DOHH2 (cell line): ENCODE measurements around the gene SLC25A39.

Source experiments
- H3F3A ChIP-seq: fragments of 200-600 bp; sonication (generic), shearing (Covaris generic); 2 replicates; pipeline ENCODE4 v1.6.0; 2016; ENCODE audit warnings: antibody characterized with exemption, mild to moderate bottlenecking; ENCODE audit not compliant: control insufficient read depth, insufficient read depth
- H3K27ac ChIP-seq: fragments of 200-600 bp; sonication (generic); 2 replicates; pipeline ENCODE4 v1.5.1; 2014; ENCODE audit warnings: low read depth, mild to moderate bottlenecking, low read length, moderate library complexity
- H3K27me3 ChIP-seq: fragments of 200-600 bp; sonication (generic); 2 replicates; pipeline ENCODE4 v1.6.1; 2014; ENCODE audit warnings: mild to moderate bottlenecking, low read length, mixed read lengths; ENCODE audit not compliant: control insufficient read depth
- H3K36me3 ChIP-seq: fragments of 200-600 bp; sonication (generic); 2 replicates; pipeline ENCODE4 v1.6.1; 2014; ENCODE audit warnings: mild to moderate bottlenecking, low read length, moderate library complexity, mixed read lengths; ENCODE audit not compliant: control insufficient read depth
- H3K4me1 ChIP-seq: fragments of 200-600 bp; sonication (generic); 2 replicates; pipeline ENCODE4 v1.6.1; 2014; ENCODE audit warnings: mild to moderate bottlenecking, low read length, mixed read lengths; ENCODE audit not compliant: control insufficient read depth
- H3K4me2 ChIP-seq: fragments of 200-600 bp; sonication (generic); 2 replicates; pipeline ENCODE4 v1.6.0; 2014; ENCODE audit warnings: mild to moderate bottlenecking, low read length, moderate library complexity
- H3K4me3 ChIP-seq: fragments of 200-600 bp; sonication (generic); 2 replicates; pipeline ENCODE4 v1.5.1; 2014; ENCODE audit warnings: mild to moderate bottlenecking, low read length, mixed read lengths
- H3K79me2 ChIP-seq: fragments of 200-600 bp; sonication (generic); 2 replicates; pipeline ENCODE4 v1.6.1; 2014; ENCODE audit warnings: mild to moderate bottlenecking, low read length, mixed read lengths; ENCODE audit not compliant: control insufficient read depth
- H3K9me2 ChIP-seq: fragments of 200-600 bp; sonication (generic); replicated peaks from 2 replicates; pipeline ENCODE4 v1.6.1; 2014; ENCODE audit warnings: mild to moderate bottlenecking, low read length, mixed read lengths; ENCODE audit not compliant: control insufficient read depth
- H3K9me3 ChIP-seq: fragments of 200-600 bp; sonication (generic); 2 replicates; pipeline ENCODE4 v1.6.1; 2014; ENCODE audit warnings: antibody characterized with exemption, low read length, mixed read lengths; ENCODE audit not compliant: control insufficient read depth, insufficient read depth
- H4K20me1 ChIP-seq: fragments of 200-600 bp; sonication (generic); 2 replicates; pipeline ENCODE4 v1.6.0; 2014; ENCODE audit warnings: low read depth, mild to moderate bottlenecking, antibody characterized with exemption, low read length, moderate library complexity; ENCODE audit not compliant: control insufficient read depth, insufficient read depth
- CTCF ChIP-seq: fragments of 200-600 bp; sonication (generic); IDR thresholded peaks from one replicate; pipeline ENCODE4 v1.5.1; 2014; ENCODE audit warnings: antibody characterized with exemption, mild to moderate bottlenecking, low read depth, low read length; ENCODE audit not compliant: poor library complexity, severe bottlenecking
- EZH2phosphoT487 ChIP-seq: fragments of 200-600 bp; sonication (generic); IDR thresholded peaks from 2 replicates; pipeline ENCODE4 v1.6.1; 2017; ENCODE audit warnings: borderline replicate concordance, mild to moderate bottlenecking, antibody characterized with exemption, low read length, moderate library complexity, mixed read lengths

SLC25A39 gene

GRCh38 chr17:44362459-44362948, 37.9 kb upstream of the SLC25A39 start:
- H3K27me3 ChIP-seq, result peaks cover 38% of the 10 kb centered on the region
- H3K36me3 ChIP-seq, result no peaks in the 10 kb centered on the region
- no peaks in the 10 kb centered on the region for H3F3A ChIP-seq
- H3K4me2 ChIP-seq, result peak overlapping the region; percentile 95
- no peaks in the 10 kb centered on the region for H3K79me2 ChIP-seq
- H3K9me3 ChIP-seq, result no peaks in the 10 kb centered on the region
- TF ChIP-seq EZH2phosphoT487, result no peak
- no peak for TF ChIP-seq CTCF
- H3K4me3 ChIP-seq, result peak overlapping the region; percentile 80
- no peaks in the 10 kb centered on the region for H3K9me2 ChIP-seq
- H3K27ac ChIP-seq, result no peak overlapping the region
- peaks cover 54% of the 10 kb centered on the region for H3K4me1 ChIP-seq
- H4K20me1 ChIP-seq, result no peaks in the 10 kb centered on the region

GRCh38 chr17:44361292-44362260, 37.0 kb upstream of the SLC25A39 start:
- Histone ChIP-seq H3K36me3 (no peaks in the 10 kb centered on the region), H3K4me3 (no peak overlapping the region), H3K9me3 (no peaks in the 10 kb centered on the region), H3K79me2 (no peaks in the 10 kb centered on the region), H3K4me2 (peak overlapping the region; percentile 31), H3K9me2 (no peaks in the 10 kb centered on the region), H3K27me3 (peaks cover 35% of the 10 kb centered on the region), H3F3A (no peaks in the 10 kb centered on the region), H3K4me1 (peaks cover 54% of the 10 kb centered on the region), H4K20me1 (no peaks in the 10 kb centered on the region), H3K27ac (no peak overlapping the region)
- TF ChIP-seq EZH2phosphoT487 (no peak), CTCF (no peak)

- Histone ChIP-seq H3F3A (no peaks in the 10 kb centered on the region), H3K4me1 (peaks cover 54% of the 10 kb centered on the region), H4K20me1 (no peaks in the 10 kb centered on the region), H3K36me3 (no peaks in the 10 kb centered on the region), H3K4me3 (no peak overlapping the region), H3K4me2 (peak overlapping the region; percentile 31), H3K27ac (no peak overlapping the region), H3K79me2 (no peaks in the 10 kb centered on the region), H3K9me3 (no peaks in the 10 kb centered on the region), H3K9me2 (no peaks in the 10 kb centered on the region), H3K27me3 (peaks cover 32% of the 10 kb centered on the region)
- TF ChIP-seq CTCF (no peak), EZH2phosphoT487 (no peak)
These were observed 36.2 kb upstream of the SLC25A39 start for GRCh38 chr17:44360826-44361225.
